GM12801 (cell line): Measurements from ENCODE around the gene GPR87.

Source experiments
- CTCF ChIP-seq: IDR thresholded peaks from one replicate; pipeline ENCODE4 v1.5.1; 2011; ENCODE audit warnings: control low read depth; ENCODE audit not compliant: insufficient read length; ENCODE audit errors: extremely low read depth

The GPR87 gene

GRCh38 chr3:151318313-151318712, 1.7 kb upstream of the GPR87 start:
- TF ChIP-seq CTCF, result no peak

- TF ChIP-seq CTCF, result no peak
Measured at GRCh38 chr3:151315846-151316245, 774 bp downstream of the GPR87 start.

- no peak for TF ChIP-seq CTCF
Measured at GRCh38 chr3:151315136-151315535, 1.5 kb downstream of the GPR87 start.

- TF ChIP-seq CTCF, result no peak
Measured at GRCh38 chr3:151314593-151314992, 2.0 kb downstream of the GPR87 start.

GRCh38 chr3:151314137-151314536, 2.5 kb downstream of the GPR87 start:
- no peak for TF ChIP-seq CTCF

- TF ChIP-seq CTCF, result no peak
Measured at GRCh38 chr3:151312972-151313371, 3.6 kb downstream of the GPR87 start.

- no peak for TF ChIP-seq CTCF
Measured at GRCh38 chr3:151309566-151309965, 7.1 kb downstream of the GPR87 start.
